Measurements from ENCODE around the gene TMEM91. TPM values are rescaled to one million over a fixed set of nuclear protein-coding genes. Genes with fewer than 3 reads are reported as not detected.

Gene TMEM91
- total and polyA plus RNA-seq, 2 of the 4 experiments (the other 2 are of a cell fraction): 1.4 to 4.8 TPM

- H3K4me2 ChIP-seq (ENCODE audit: low read depth, low read length): no peak overlapping the region
- H3K9ac ChIP-seq (ENCODE audit: low read depth, low read length): no peak overlapping the region
- intact Hi-C loops (cut with micrococcal nuclease): no loop called here
- H3K79me1 ChIP-seq (ENCODE audit: low read depth in 1 of 2, low read length in 2 of 2): no peaks in the 10 kb centered on the region; a peak in 1 of 4 replicates
- no peak for DNase-seq
- TF ChIP-seq NFE2L2 (IDR thresholded peaks at IDR 0.05; ENCODE audit: low read depth, low read length): no peak
- TF ChIP-seq, protein P1, sequence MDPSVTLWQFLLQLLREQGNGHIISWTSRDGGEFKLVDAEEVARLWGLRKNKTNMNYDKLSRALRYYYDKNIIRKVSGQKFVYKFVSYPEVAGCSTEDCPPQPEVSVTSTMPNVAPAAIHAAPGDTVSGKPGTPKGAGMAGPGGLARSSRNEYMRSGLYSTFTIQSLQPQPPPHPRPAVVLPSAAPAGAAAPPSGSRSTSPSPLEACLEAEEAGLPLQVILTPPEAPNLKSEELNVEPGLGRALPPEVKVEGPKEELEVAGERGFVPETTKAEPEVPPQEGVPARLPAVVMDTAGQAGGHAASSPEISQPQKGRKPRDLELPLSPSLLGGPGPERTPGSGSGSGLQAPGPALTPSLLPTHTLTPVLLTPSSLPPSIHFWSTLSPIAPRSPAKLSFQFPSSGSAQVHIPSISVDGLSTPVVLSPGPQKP (IDR thresholded peaks at IDR 0.05; ENCODE audit: borderline replicate concordance, low read depth, low read length): no peak
- no peak overlapping the region for H4K8ac ChIP-seq (ENCODE audit: low read depth in 2 of 2, low read length in 2 of 2)
- no peak overlapping the region for H3K56ac ChIP-seq (ENCODE audit: extremely low read depth, insufficient read depth, low read length)
- no peak overlapping the region for H2BK20ac ChIP-seq (ENCODE audit: low read depth, low read length)
- CTCF ChIA-PET: no interaction called here
- H4K91ac ChIP-seq (ENCODE audit: insufficient read depth, low read depth, low read length): no peak overlapping the region
- no peak for ATAC-seq (ENCODE audit: low read depth)
- H3K27me3 ChIP-seq (ENCODE audit: control insufficient read depth, insufficient read depth, low read length): no peaks in the 10 kb centered on the region
- POLR2A ChIA-PET (ENCODE audit: unreplicated experiment): no interaction called here
- no peak overlapping the region for H4K5ac ChIP-seq (ENCODE audit: low read depth, low read length)
- in situ Hi-C loops (cut with MboI; ENCODE audit: low sequenced_read_pairs): no loop called here
- no peaks in the 10 kb centered on the region for H3K4me1 ChIP-seq (ENCODE audit: control insufficient read depth, insufficient read depth, low read length)
- no peak overlapping the region for H3K23ac ChIP-seq (ENCODE audit: low read depth, low read length)
- dilution Hi-C loops (cut with HindIII; ENCODE audit: low sequenced_read_pairs, unreplicated experiment): no loop called here
- 90% methylated on average over 6 of the region's 9 CpGs; no CpG with 5 or more reads in 1 of the 2 experiments for WGBS, 2 experiments (ENCODE audit: extremely low coverage in 2 of 2, insufficient read length in 1 of 2)
- H3K4ac ChIP-seq (ENCODE audit: low read depth, low read length): no peak overlapping the region
- H2AK9ac ChIP-seq (replicated peaks; ENCODE audit: low read depth, low read length, poor library complexity): no peak overlapping the region
- no peak overlapping the region for H3K27ac ChIP-seq (ENCODE audit: insufficient read depth, low read length)
- H2BK120ac ChIP-seq (ENCODE audit: low read depth, low read length): no peak overlapping the region
- no peak overlapping the region for H3K4me3 ChIP-seq (ENCODE audit: insufficient read depth, low read depth, low read length)
- H3K14ac ChIP-seq (replicated peaks; ENCODE audit: low read depth, low read length): no peak overlapping the region
- BruUV-seq (replicated peaks): no TSS peak
- no peak overlapping the region for H2BK5ac ChIP-seq (ENCODE audit: low read depth, low read length, poor library complexity, severe bottlenecking)
- no peak overlapping the region for H2AFZ ChIP-seq (replicated peaks; ENCODE audit: low read length, poor library complexity)
- H4K20me1 ChIP-seq (ENCODE audit: insufficient read depth, low read length): no peaks in the 10 kb centered on the region
- H3K36me3 ChIP-seq (ENCODE audit: control insufficient read depth, insufficient read depth, low read length): peaks cover 47% of the 10 kb centered on the region
- no peak overlapping the region for H2BK15ac ChIP-seq (ENCODE audit: low read depth, low read length)
- H3K9me3 ChIP-seq (ENCODE audit: control insufficient read depth, insufficient read depth, low read length): no peaks in the 10 kb centered on the region
- H2AK5ac ChIP-seq (ENCODE audit: low read depth, low read length): no peak overlapping the region
- H3K9me1 ChIP-seq (ENCODE audit: insufficient read depth, low read length): no peaks in the 10 kb centered on the region; the same call in 1 of the 2 replicates
- no peak overlapping the region for H3K18ac ChIP-seq (ENCODE audit: low read depth, low read length)
These were observed 38.1 kb downstream of the TMEM91 start for GRCh38 chr19:41414461-41414860.
